Right lobe of liver (tissue), 4 donors: ENCODE results near the gene ANO9.

Experiments
- CTCF ChIP-seq, 4 donors: fragments of 200-600 bp in 3 of 4; fragments of 450-650 bp in 1 of 4; IDR thresholded peaks; one replicate each; pipeline versions ENCODE4 v1.5.1 to v1.8.0; 2016 to 2022; ENCODE audit warnings: antibody characterized with exemption in 4 of 4, mild to moderate bottlenecking in 2 of 4
- POLR2A ChIP-seq: fragments of 450-650 bp; IDR thresholded peaks from one replicate; pipeline ENCODE4 v1.6.1; 2017; ENCODE audit warnings: antibody characterized with exemption, mild to moderate bottlenecking
- donor health status: DM: no; HTN: no; CAD: no.
- donor health status: DM: no; HTN: no; CAD: no.
- donor health status: DM: no; HTN: yes; CAD: no.

GRCh38 chr11:475941-476340 is 34.1 kb upstream of the ANO9 start:
- TF ChIP-seq CTCF (IDR thresholded peaks at IDR 0.05) (no peak), POLR2A (no peak)
